Neuronal stem cell (in vitro differentiated cells): ENCODE results near the gene APOB.

Source experiments
- DNase-seq: peaks from one replicate; pipeline ENCODE4 v3.0.0-alpha.2; 2013; ENCODE audit warnings: low spot score
- H2AFZ ChIP-seq: one replicate; pipeline ENCODE4 v1.6.1; 2013; ENCODE audit warnings: mild to moderate bottlenecking, low read length, inconsistent platforms
- H2AK5ac ChIP-seq: 2 replicates; pipeline ENCODE4 v1.6.1; 2013; ENCODE audit warnings: low read depth, mild to moderate bottlenecking, inconsistent platforms, low read length, moderate library complexity, mixed read lengths
- H2BK120ac ChIP-seq: 2 replicates; pipeline ENCODE4 v1.6.1; 2013; ENCODE audit warnings: low read depth, mild to moderate bottlenecking, inconsistent platforms, low read length, moderate library complexity, mixed read lengths
- H2BK12ac ChIP-seq: one replicate; pipeline ENCODE4 v1.6.1; 2013; ENCODE audit warnings: low read length, inconsistent platforms
- H2BK15ac ChIP-seq: 2 replicates; pipeline ENCODE4 v1.6.1; 2013; ENCODE audit warnings: mild to moderate bottlenecking, low read length, inconsistent platforms, mixed read lengths
- H2BK5ac ChIP-seq: one replicate; pipeline ENCODE4 v1.6.1; 2013; ENCODE audit warnings: inconsistent platforms, mild to moderate bottlenecking, low read length, moderate library complexity
- H3K14ac ChIP-seq: one replicate; pipeline ENCODE4 v1.6.1; 2013; ENCODE audit warnings: low read length, inconsistent platforms
- H3K18ac ChIP-seq: 2 replicates; pipeline ENCODE4 v1.6.1; 2013; ENCODE audit warnings: low read length, inconsistent platforms
- H3K23ac ChIP-seq: 2 replicates; pipeline ENCODE4 v1.6.1; 2013; ENCODE audit warnings: low read depth, mild to moderate bottlenecking, mixed read lengths, low read length, inconsistent platforms; ENCODE audit not compliant: poor library complexity
- H3K27ac ChIP-seq: replicated peaks from 3 replicates; pipeline ENCODE4 v1.5.1; 2013; ENCODE audit warnings: low read length, inconsistent platforms
- H3K27me3 ChIP-seq, 3 experiments: 2 replicates each; pipeline ENCODE4 v1.6.1; 2013; ENCODE audit warnings: low read length in 3 of 3, mild to moderate bottlenecking in 2 of 3, inconsistent platforms in 1 of 3, low read depth in 1 of 3, mixed read lengths in 1 of 3, moderate library complexity in 1 of 3; ENCODE audit not compliant: control insufficient read depth in 3 of 3, insufficient read depth in 3 of 3
- H3K36me3 ChIP-seq, 2 donors: replicated peaks in 1 of 2; 2 replicates each; pipeline ENCODE4 v1.6.1; 2013; ENCODE audit warnings: low read length in 2 of 2; ENCODE audit not compliant: control insufficient read depth in 2 of 2, insufficient read depth in 2 of 2
- H3K4ac ChIP-seq: 2 replicates; pipeline ENCODE4 v1.6.1; 2013; ENCODE audit warnings: inconsistent platforms, mild to moderate bottlenecking, low read length, moderate library complexity
- H3K4me1 ChIP-seq, 2 donors: 1 replicate in 1 of 2; 2 replicates in 1 of 2; pipeline ENCODE4 v1.6.1; 2013; ENCODE audit warnings: low read length in 2 of 2, low read depth in 1 of 2; ENCODE audit not compliant: control insufficient read depth in 2 of 2, insufficient read depth in 1 of 2
- H3K4me2 ChIP-seq: one replicate; pipeline ENCODE4 v1.6.1; 2013; ENCODE audit warnings: mild to moderate bottlenecking, low read length, inconsistent platforms; ENCODE audit not compliant: insufficient read depth, poor library complexity, severe bottlenecking
- H3K4me3 ChIP-seq, 2 donors: 2 replicates each; pipeline ENCODE4 v1.5.1; 2013; ENCODE audit warnings: low read length in 2 of 2, mild to moderate bottlenecking in 2 of 2, inconsistent platforms in 1 of 2, moderate library complexity in 1 of 2
- H3K79me1 ChIP-seq: one replicate; pipeline ENCODE4 v1.6.1; 2013; ENCODE audit warnings: low read depth, mild to moderate bottlenecking, inconsistent platforms, low read length, moderate library complexity
- H3K9ac ChIP-seq: one replicate; pipeline ENCODE4 v1.6.1; 2013; ENCODE audit warnings: mild to moderate bottlenecking, low read depth, low read length, inconsistent platforms; ENCODE audit not compliant: poor library complexity
- H3K9me3 ChIP-seq, 2 donors: replicated peaks in 1 of 2; 2 replicates each; pipeline versions ENCODE3 to v1.6.1; 2013; ENCODE audit warnings: low read length in 2 of 2, mild to moderate bottlenecking in 2 of 2, inconsistent platforms in 1 of 2, low read depth in 1 of 2, mixed read lengths in 1 of 2, moderate library complexity in 1 of 2; ENCODE audit not compliant: control insufficient read depth in 2 of 2, insufficient read depth in 1 of 2
- H4K8ac ChIP-seq: one replicate; pipeline ENCODE4 v1.6.1; 2013; ENCODE audit warnings: low read depth, mild to moderate bottlenecking, inconsistent platforms, low read length, moderate library complexity
- H4K91ac ChIP-seq: one replicate; pipeline ENCODE4 v1.6.1; 2013; ENCODE audit warnings: low read length, low read depth, mild to moderate bottlenecking, inconsistent platforms; ENCODE audit not compliant: poor library complexity
- WGBS, 2 donors: extraction: QIAGEN DNeasy Blood & Tissue Kit; methylation state at CpG; one replicate each; pipeline ENCODE4 v1.1.7; 2013; ENCODE audit warnings: missing lambda C conversion rate in 2 of 2, mixed read lengths in 1 of 2; ENCODE audit not compliant: insufficient read length in 2 of 2, insufficient replicate concordance in 1 of 2; ENCODE audit errors: extremely low coverage in 2 of 2; 5-methylcytosine and 5-hydroxymethylcytosine counted together

Gene APOB

GRCh38 chr2:21019000-21019677 is 24.7 kb downstream of the APOB start:
- no peaks in the 10 kb centered on the region for H3K79me1 ChIP-seq
- no peaks in the 10 kb centered on the region for H3K27me3 ChIP-seq
- DNase-seq = no peak
- no peak overlapping the region for H3K4ac ChIP-seq
- no peak overlapping the region for H2BK15ac ChIP-seq
- H3K4me2 ChIP-seq = no peak overlapping the region
- no peak overlapping the region for H2BK5ac ChIP-seq
- H3K9me3 ChIP-seq = no peaks in the 10 kb centered on the region
- no peak overlapping the region for H3K4me3 ChIP-seq
- H3K4me1 ChIP-seq = no peaks in the 10 kb centered on the region
- no peak overlapping the region for H4K91ac ChIP-seq
- no peaks in the 10 kb centered on the region for H3K36me3 ChIP-seq
- no peak overlapping the region for H3K14ac ChIP-seq
- H4K8ac ChIP-seq = no peak overlapping the region
- no peak overlapping the region for H2AK5ac ChIP-seq
- no peak overlapping the region for H3K18ac ChIP-seq
- H3K23ac ChIP-seq = no peak overlapping the region
- H2BK12ac ChIP-seq = no peak overlapping the region
- H2AFZ ChIP-seq = no peak overlapping the region
- H2BK120ac ChIP-seq = no peak overlapping the region
- H3K27ac ChIP-seq = no peak overlapping the region
- no peak overlapping the region for H3K9ac ChIP-seq
- no CpG with 5 or more reads among the region's 3 CpGs for WGBS, 2 donors

GRCh38 chr2:21018290-21018689 is 25.6 kb downstream of the APOB start:
- Histone ChIP-seq H3K36me3 (no peaks in the 10 kb centered on the region), H3K9me3 (no peaks in the 10 kb centered on the region), H3K18ac (no peak overlapping the region), H2BK5ac (no peak overlapping the region), H3K27me3 (no peaks in the 10 kb centered on the region), H3K4me2 (no peak overlapping the region), H2AK5ac (no peak overlapping the region), H3K23ac (no peak overlapping the region), H3K4me1 (no peaks in the 10 kb centered on the region), H3K14ac (no peak overlapping the region), H4K91ac (no peak overlapping the region), H3K27ac (no peak overlapping the region), H3K9ac (no peak overlapping the region), H4K8ac (no peak overlapping the region), H2BK120ac (no peak overlapping the region), H3K79me1 (no peaks in the 10 kb centered on the region), H3K4me3 (no peak overlapping the region), H3K4ac (no peak overlapping the region), H2BK12ac (no peak overlapping the region), H2AFZ (no peak overlapping the region), H2BK15ac (no peak overlapping the region)
- no CpG with 5 or more reads among the region's 2 CpGs for WGBS, 2 donors
- DNase-seq = no peak

GRCh38 chr2:21017748-21018276 is 26.1 kb downstream of the APOB start:
- WGBS, 2 donors = 100% methylated on average over 1 of the region's 4 CpGs; no CpG with 5 or more reads in 1 of the 2 donors

GRCh38 chr2:21015281-21015645 is 28.6 kb downstream of the APOB start:
- H2AK5ac ChIP-seq = no peak overlapping the region
- H3K23ac ChIP-seq = no peak overlapping the region
- no peak overlapping the region for H3K4me2 ChIP-seq
- H3K4me1 ChIP-seq = no peaks in the 10 kb centered on the region
- no peak overlapping the region for H2BK5ac ChIP-seq
- no peak overlapping the region for H3K14ac ChIP-seq
- H3K27me3 ChIP-seq = no peaks in the 10 kb centered on the region
- H4K8ac ChIP-seq = no peak overlapping the region
- no peak overlapping the region for H3K27ac ChIP-seq
- H3K4me3 ChIP-seq = no peak overlapping the region
- no peaks in the 10 kb centered on the region for H3K79me1 ChIP-seq
- H4K91ac ChIP-seq = no peak overlapping the region
- H3K18ac ChIP-seq = no peak overlapping the region
- H2BK120ac ChIP-seq = no peak overlapping the region
- no CpG with 5 or more reads among the region's 3 CpGs for WGBS, 2 donors
- DNase-seq = no peak
- no peak overlapping the region for H2BK15ac ChIP-seq
- no peak overlapping the region for H2BK12ac ChIP-seq
- H3K36me3 ChIP-seq = no peaks in the 10 kb centered on the region
- H3K9ac ChIP-seq = no peak overlapping the region
- no peak overlapping the region for H2AFZ ChIP-seq
- H3K9me3 ChIP-seq = no peaks in the 10 kb centered on the region
- H3K4ac ChIP-seq = no peak overlapping the region

More at GRCh38 chr2:21017748-21018276, 26.1 kb downstream of the APOB start:
- H2BK5ac ChIP-seq = no peak overlapping the region
- H3K79me1 ChIP-seq = no peaks in the 10 kb centered on the region
- H3K18ac ChIP-seq = no peak overlapping the region
- H4K8ac ChIP-seq = no peak overlapping the region
- H3K4me3 ChIP-seq = no peak overlapping the region
- H2AFZ ChIP-seq = no peak overlapping the region
- no peak overlapping the region for H3K9ac ChIP-seq
- H3K9me3 ChIP-seq = no peaks in the 10 kb centered on the region
- no peak overlapping the region for H2BK12ac ChIP-seq
- H3K36me3 ChIP-seq = no peaks in the 10 kb centered on the region
- H3K4ac ChIP-seq = no peak overlapping the region
- H3K14ac ChIP-seq = no peak overlapping the region
- H2AK5ac ChIP-seq = no peak overlapping the region
- no peak overlapping the region for H4K91ac ChIP-seq
- H3K27me3 ChIP-seq = no peaks in the 10 kb centered on the region
- H3K4me1 ChIP-seq = no peaks in the 10 kb centered on the region
- H2BK120ac ChIP-seq = no peak overlapping the region
- no peak overlapping the region for H3K23ac ChIP-seq
- no peak overlapping the region for H2BK15ac ChIP-seq
- DNase-seq = no peak
- H3K27ac ChIP-seq = no peak overlapping the region
- no peak overlapping the region for H3K4me2 ChIP-seq
